Measurements from ENCODE around the gene LMBR1.
"Not testable (repeated sequence)": the region's sequence is repeated elsewhere in the genome, so short reads cannot be mapped to it uniquely, and the experiment has no call there.

Gene LMBR1

GRCh38 chr7:156843582-156843981, 49.4 kb downstream of the LMBR1 start:
- not testable (repeated sequence) for DNase-seq

- no peak for DNase-seq
These were observed 49.8 kb downstream of the LMBR1 start for GRCh38 chr7:156843157-156843556.

GRCh38 chr7:156842740-156843140, 50.2 kb downstream of the LMBR1 start:
- DNase-seq, result no peak

GRCh38 chr7:156842317-156842716, 50.7 kb downstream of the LMBR1 start:
- DNase-seq, result no peak

GRCh38 chr7:156841497-156841896, 51.5 kb downstream of the LMBR1 start:
- DNase-seq, result no peak

- DNase-seq, result no peak
These were observed 52.8 kb downstream of the LMBR1 start for GRCh38 chr7:156840134-156840533.

- no peak for DNase-seq
These were observed 56.5 kb downstream of the LMBR1 start for GRCh38 chr7:156836443-156836842.

GRCh38 chr7:156834462-156834861, 58.5 kb downstream of the LMBR1 start:
- no peak for DNase-seq

- DNase-seq, result no peak
These were observed 59.7 kb downstream of the LMBR1 start for GRCh38 chr7:156833312-156833711.

- DNase-seq, result no peak
These were observed 60.6 kb downstream of the LMBR1 start for GRCh38 chr7:156832195-156832877.

GRCh38 chr7:156829669-156830336, 63.2 kb downstream of the LMBR1 start:
- no peak for DNase-seq

- no peak for DNase-seq
These were observed 65.3 kb downstream of the LMBR1 start for GRCh38 chr7:156827587-156828203.

GRCh38 chr7:156823435-156823834, 69.5 kb downstream of the LMBR1 start:
- no peak for DNase-seq

GRCh38 chr7:156820445-156821063, 72.4 kb downstream of the LMBR1 start:
- no peak for DNase-seq

GRCh38 chr7:156819733-156820295, 73.2 kb downstream of the LMBR1 start:
- no peak for DNase-seq

- DNase-seq, result no peak
These were observed 74.8 kb downstream of the LMBR1 start for GRCh38 chr7:156818133-156818532.

GRCh38 chr7:156816943-156817572, 75.9 kb downstream of the LMBR1 start:
- no peak for DNase-seq

GRCh38 chr7:156811706-156812105, 81.3 kb downstream of the LMBR1 start:
- no peak for DNase-seq

GRCh38 chr7:156803656-156804055, 89.3 kb downstream of the LMBR1 start:
- DNase-seq, result not testable (repeated sequence)

- no peak for DNase-seq
These were observed 90.8 kb downstream of the LMBR1 start for GRCh38 chr7:156802214-156802613.

- no peak for DNase-seq
These were observed 97.6 kb downstream of the LMBR1 start for GRCh38 chr7:156795415-156795814.

GRCh38 chr7:156793334-156793733, 99.6 kb downstream of the LMBR1 start:
- no peak for DNase-seq

- no peak for DNase-seq
These were observed 100.4 kb downstream of the LMBR1 start for GRCh38 chr7:156792611-156793010.

Measured in activated CD8-positive, alpha-beta memory T cell treated with anti-CD3 and anti-CD28 coated beads, Interleukin-2, amount 50 U/mL, for 4 hours (primary cell).